ENCODE data around the gene KHDC3L.

KHDC3L gene, protein sequence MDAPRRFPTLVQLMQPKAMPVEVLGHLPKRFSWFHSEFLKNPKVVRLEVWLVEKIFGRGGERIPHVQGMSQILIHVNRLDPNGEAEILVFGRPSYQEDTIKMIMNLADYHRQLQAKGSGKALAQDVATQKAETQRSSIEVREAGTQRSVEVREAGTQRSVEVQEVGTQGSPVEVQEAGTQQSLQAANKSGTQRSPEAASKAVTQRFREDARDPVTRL

DNA sequence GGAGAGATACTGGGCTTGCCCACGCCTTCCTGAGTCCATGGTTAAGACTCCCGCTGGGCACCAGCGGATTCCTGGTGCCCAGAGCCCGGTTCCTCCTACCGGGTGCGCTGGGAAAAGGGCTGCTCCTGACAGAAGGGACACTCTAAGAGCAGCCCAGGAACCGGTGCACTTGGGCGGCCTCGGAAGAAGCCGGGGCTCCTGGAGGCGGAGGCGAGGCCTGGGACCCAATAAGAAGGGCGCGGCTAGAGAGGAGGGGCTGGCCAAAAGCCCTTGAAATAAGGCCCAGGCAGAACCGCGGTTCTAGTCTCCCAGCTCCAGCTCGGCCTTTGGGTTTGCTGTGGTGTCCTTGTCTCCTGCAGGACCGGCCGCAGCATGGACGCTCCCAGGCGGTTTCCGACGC, at the start of gene KHDC3L:
TSS of gene KHDC3L (plus strand) at position 301 of the 400 bp plus-strand sequence. CDS start at position 373, 72 bp downstream.
- no peak for DNase-seq

- DNase-seq, result no peak
Measured at GRCh38 chr6:73314577-73315492, 47.6 kb upstream of the KHDC3L start.

GRCh38 chr6:73323323-73323722, 39.1 kb upstream of the KHDC3L start:
- no peak for DNase-seq

GRCh38 chr6:73325656-73326055, 36.8 kb upstream of the KHDC3L start:
- no peak for DNase-seq

DNA sequence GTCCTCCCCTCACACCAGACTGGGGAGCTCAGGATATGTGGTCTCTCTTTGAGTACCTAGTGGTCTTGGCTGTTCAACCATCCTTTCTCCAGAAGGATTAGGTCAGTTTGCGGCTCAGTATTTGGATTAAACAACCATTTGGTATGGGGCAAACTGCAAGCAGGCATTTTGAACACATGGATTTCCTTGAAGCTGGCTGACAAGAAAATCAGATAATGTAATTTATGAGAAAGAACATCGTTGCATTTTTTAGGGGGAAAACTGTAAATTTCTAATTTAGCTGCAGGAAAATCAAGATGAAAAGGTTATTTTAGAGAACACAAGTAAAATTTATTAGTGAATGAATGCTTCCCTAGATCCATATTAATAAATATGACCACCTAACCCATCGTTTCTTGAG, 33.7 kb upstream of the KHDC3L start:
- DNase-seq, result no peak

DNA sequence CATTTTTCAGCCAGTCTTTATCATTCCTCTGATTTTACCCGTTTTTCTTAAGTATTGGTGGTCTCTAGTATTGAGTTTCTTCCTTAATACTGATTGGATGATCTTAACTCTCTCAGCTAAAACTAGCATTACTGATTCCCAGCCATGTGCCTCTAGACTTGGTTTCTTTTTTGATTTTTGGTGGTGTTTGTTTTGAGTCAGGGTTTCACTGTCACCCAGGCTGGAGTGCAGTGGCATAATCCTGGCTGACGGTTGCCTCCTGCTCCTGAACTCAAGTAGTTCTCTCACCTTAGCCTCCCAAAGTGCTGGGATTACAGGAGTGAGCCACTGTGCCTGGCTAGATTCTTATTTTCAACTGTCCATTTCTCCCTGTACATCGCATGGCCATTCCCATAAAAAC, 33.3 kb upstream of the KHDC3L start:
- DNase-seq, result no peak

GRCh38 chr6:73339340-73339739, 23.1 kb upstream of the KHDC3L start:
- peak; percentile 7 for DNase-seq

DNA sequence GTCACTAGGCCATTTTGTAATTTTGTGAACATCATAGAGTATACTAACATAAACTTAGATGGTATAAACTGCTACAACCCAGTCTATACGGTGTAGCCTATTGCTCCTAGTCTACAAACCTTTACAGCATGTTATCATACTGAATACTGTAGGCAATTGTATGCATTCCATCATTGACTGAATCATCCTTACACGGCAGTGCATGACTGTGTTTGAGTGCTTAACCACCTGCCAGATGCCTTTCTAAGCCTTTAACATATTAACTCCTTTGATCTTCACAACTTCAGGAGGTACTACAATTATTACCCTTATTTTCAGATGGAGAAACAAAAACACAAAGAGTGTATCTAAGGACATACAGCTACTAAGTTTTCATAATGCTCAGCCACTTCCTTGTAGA, 22.4 kb upstream of the KHDC3L start:
- peak; percentile 19 for DNase-seq

DNA sequence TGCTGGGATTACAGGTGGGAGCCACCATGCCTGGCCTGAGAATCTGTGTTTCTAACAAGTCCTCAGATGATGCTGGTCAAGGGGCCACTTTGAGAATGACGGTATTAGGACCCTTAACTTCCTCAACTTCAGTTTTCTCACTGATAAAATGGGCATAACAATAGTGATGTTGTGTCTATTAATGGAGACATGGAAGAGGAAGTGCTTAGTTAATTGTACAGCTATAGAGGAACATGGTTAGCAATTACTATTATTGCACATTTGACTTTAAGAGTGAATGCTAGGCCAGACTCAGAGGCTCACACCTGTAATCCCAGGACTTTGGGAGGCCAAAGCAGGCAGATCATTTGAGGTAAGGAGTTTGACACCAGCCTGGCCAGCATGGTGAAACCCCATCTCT, 21.1 kb upstream of the KHDC3L start:
- no peak for DNase-seq

- no peak for DNase-seq
Measured at GRCh38 chr6:73342174-73342573, 20.3 kb upstream of the KHDC3L start.

DNA sequence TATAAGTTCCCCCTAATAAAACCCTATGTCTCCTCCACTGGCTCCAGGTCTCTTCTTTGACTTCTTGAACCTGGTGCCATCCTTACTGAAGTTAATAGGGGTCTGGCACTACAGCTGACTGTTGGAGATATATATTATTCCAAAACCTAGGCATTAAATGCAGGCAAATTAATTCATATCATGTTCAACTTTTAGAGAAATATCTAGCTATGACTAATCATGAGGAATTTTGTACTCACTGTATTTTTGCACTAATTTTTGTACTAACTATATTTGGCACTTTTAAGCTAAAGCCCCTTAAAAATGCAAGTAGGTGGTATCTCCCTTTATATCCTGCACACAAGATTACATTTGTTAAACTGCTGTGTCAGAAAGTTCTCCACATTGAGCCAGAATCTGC, 19.3 kb upstream of the KHDC3L start:
- no peak for DNase-seq

- no peak for DNase-seq
Measured at GRCh38 chr6:73348550-73349204, 13.8 kb upstream of the KHDC3L start.

DNA sequence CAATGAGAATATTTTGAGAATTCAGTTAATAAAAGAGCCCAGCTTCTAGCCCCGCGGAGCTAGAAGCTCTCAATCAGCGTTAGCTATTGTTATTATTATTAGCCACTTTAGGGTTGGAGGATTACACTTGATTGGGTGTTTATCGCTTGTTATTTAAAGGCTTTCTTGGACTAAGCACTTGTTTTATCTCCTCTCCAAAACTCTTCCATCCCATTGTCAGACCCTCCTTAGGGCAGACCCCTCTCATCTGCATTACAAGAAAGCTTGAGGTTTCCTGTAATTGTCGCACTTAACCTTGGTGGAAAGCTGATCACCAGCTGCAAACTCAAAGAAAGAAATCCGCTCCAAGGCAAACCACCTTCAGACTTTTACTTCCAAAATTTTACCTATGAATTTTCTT, 13.1 kb upstream of the KHDC3L start:
- no peak for DNase-seq

DNA sequence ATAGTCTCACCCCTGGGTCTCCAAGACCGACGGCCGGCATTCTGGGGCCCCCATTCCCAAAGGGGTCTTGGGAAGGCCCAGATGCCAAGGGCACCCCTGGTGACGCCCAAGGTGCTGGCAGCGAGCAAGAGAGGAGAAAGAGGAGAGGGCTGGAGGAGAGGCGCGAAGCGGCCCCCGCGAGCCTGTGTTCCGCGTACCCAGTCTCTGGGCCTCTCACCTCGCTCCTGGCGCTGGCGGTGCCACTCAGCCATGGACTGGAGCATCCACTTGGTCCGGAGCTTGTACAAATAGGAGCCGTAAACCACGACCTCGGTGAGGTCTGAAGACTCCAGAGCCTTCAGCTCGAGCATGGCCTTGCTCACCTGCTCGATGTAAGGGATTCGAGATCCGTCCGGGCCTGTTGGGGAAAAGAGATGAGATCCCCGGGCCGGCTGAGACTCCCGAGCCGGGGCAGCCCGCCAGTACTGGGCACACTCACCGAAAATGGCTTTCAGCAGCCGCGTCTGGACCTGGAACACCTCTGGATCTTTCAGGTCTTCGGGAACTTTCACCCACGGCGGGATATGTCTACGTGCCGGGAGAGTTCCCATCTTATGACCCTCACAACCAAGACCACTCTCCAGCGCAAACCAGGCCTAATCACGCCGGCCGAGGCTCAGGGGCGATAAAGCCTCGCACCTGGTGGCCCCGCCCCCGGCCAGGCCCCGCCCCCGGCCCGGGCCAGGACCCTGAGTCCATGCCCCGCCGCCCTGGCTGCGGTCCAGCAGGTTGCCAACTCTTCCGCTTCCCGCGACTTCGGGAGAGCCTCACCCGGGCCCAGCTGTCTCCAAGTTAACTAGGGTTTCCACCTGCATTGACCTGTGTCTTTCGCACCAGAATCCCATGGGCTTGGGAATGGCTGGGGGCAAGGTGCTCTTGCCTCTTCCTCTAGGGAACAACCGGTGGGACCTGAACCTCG, 8.5 kb upstream of the KHDC3L start, which contains the start of gene DPPA5:
TSS of gene DPPA5 (minus strand) at position 641 of the 958 bp plus-strand sequence. CDS start at position 590, 51 bp downstream.
- DNase-seq, result no peak

GRCh38 chr6:73362869-73363536, 545 bp downstream of the KHDC3L start:
- no peak for DNase-seq

- no peak for DNase-seq
Measured at GRCh38 chr6:73363537-73363875, 1.0 kb downstream of the KHDC3L start.

DNA sequence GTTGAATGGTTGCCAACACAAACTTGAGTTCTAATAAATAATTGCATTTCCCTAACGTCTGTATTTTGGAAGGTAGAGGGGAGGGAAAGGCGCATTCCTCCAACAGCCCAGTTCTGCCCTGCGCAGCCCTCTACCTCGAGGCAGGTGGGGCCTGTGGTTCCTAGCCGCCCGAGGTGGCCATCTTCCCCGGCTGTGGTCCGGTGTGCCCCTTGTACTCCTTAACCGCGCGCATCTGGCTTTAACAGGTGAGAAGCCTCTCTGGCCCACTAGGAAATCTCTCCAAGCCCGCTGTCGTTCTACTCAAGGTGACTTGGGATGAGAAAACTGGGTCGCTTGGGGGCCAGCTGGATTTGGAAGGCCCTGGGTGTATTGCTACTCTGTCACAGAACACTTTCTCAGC, 1.7 kb downstream of the KHDC3L start:
- no peak for DNase-seq

DNA sequence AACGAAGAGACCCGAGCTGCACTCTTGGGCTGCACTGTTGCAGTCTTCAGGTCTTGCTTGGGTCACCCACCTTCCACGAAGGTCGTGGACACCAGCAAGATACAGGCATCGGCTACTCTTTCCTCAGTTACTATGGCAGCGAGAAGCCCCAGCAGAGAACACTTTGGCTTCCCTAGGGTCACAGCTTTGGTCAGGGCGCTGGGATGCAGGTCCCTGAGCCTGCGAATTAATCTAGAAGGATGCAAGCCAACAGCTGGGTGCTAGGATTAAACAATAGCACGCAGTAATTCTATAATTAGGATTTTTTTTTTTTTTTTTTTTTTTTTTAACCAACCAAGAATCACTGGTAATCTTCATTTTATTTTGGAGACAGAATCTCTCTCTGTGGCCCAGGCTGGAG, 2.1 kb downstream of the KHDC3L start:
- DNase-seq, result no peak

- DNase-seq, result no peak
Measured at GRCh38 chr6:73367761-73368355, 5.4 kb downstream of the KHDC3L start.

- DNase-seq, result no peak
Measured at GRCh38 chr6:73368675-73369074, 6.2 kb downstream of the KHDC3L start.

- DNase-seq, result no peak
Measured at GRCh38 chr6:73369157-73369556, 6.7 kb downstream of the KHDC3L start.

- no peak for DNase-seq
Measured at GRCh38 chr6:73369563-73369962, 7.1 kb downstream of the KHDC3L start, which contains the start of gene OOEP. TSS of gene OOEP (minus strand) at chr6:73369897. CDS start at chr6:73369792, 105 bp downstream.
